Ishikawa (cell line): ENCODE results near the gene RELT.

ENCODE experiments used
- CEBPB ChIP-seq: IDR thresholded peaks from 2 replicates; pipeline ENCODE4 v1.6.1; 2012
- CREB1 ChIP-seq: IDR thresholded peaks from 2 replicates; pipeline ENCODE4 v1.6.1; 2012; ENCODE audit warnings: low read depth
- EP300 ChIP-seq: IDR thresholded peaks from 2 replicates; pipeline ENCODE4 v1.6.1; 2012; ENCODE audit warnings: borderline replicate concordance
- MAX ChIP-seq: IDR thresholded peaks from 2 replicates; pipeline ENCODE4 v1.6.1; 2012
- RAD21 ChIP-seq: IDR thresholded peaks from 2 replicates; pipeline ENCODE4 v1.6.1; 2012; ENCODE audit warnings: low read depth
- REST ChIP-seq: IDR thresholded peaks from 2 replicates; pipeline ENCODE4 v1.6.1; 2012; ENCODE audit warnings: low read depth, mild to moderate bottlenecking
- TAF1 ChIP-seq: IDR thresholded peaks from 2 replicates; pipeline ENCODE4 v1.6.1; 2012; ENCODE audit warnings: low read depth, mild to moderate bottlenecking
- TEAD4 ChIP-seq: IDR thresholded peaks from 2 replicates; pipeline ENCODE4 v1.6.1; 2012
- USF1 ChIP-seq: IDR thresholded peaks from 2 replicates; pipeline ENCODE4 v1.6.1; 2012

- no peak for TF ChIP-seq RAD21
- TF ChIP-seq EP300 = no peak
- no peak for TF ChIP-seq TAF1
- no peak for TF ChIP-seq CEBPB
- TF ChIP-seq USF1 = no peak
- no peak for TF ChIP-seq MAX
- no peak for TF ChIP-seq REST
- TF ChIP-seq CREB1 = no peak
- no peak for TF ChIP-seq TEAD4
Observed at GRCh38 chr11:73430326-73430725, 54.1 kb downstream of the RELT start.
